ENCODE data around the gene ATP8B3.

DNA sequence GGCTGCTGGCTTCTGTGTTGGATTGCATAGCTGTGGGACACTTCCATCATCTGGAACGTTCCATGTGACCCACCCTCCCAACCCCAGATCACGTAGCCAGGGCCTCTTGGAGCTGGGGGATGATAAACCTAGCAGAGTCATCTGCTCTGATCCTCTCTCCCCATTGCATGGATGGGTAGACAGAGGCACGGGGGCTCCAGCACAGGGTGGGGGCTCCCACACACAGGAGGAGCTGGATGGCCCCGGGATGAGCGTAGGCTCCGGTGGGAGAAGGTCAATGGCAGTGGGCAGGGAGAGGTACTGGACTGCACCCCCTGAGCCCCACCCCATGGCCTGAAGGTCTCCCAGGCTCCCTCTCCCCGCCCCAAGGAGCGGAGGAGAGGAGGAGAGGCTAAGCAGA is 25.4 kb downstream of the ATP8B3 start:
- TF ChIP-seq, protein P1, sequence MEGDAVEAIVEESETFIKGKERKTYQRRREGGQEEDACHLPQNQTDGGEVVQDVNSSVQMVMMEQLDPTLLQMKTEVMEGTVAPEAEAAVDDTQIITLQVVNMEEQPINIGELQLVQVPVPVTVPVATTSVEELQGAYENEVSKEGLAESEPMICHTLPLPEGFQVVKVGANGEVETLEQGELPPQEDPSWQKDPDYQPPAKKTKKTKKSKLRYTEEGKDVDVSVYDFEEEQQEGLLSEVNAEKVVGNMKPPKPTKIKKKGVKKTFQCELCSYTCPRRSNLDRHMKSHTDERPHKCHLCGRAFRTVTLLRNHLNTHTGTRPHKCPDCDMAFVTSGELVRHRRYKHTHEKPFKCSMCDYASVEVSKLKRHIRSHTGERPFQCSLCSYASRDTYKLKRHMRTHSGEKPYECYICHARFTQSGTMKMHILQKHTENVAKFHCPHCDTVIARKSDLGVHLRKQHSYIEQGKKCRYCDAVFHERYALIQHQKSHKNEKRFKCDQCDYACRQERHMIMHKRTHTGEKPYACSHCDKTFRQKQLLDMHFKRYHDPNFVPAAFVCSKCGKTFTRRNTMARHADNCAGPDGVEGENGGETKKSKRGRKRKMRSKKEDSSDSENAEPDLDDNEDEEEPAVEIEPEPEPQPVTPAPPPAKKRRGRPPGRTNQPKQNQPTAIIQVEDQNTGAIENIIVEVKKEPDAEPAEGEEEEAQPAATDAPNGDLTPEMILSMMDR (conservative IDR thresholded peaks at IDR 0.05; ENCODE audit: low read depth, low read length), result no peak
- no peak for TF ChIP-seq EZH2 (IDR thresholded peaks at IDR 0.05; ENCODE audit: borderline replicate concordance, low read depth, low read length, poor library complexity, severe bottlenecking)
